Astrocyte (in vitro differentiated cells and primary cell): ENCODE results near the gene CHCHD3. TPM values are rescaled to one million over a fixed set of nuclear protein-coding genes. Genes with fewer than 3 reads are reported as not detected.
"Not testable (repeated sequence)": the region's sequence is repeated elsewhere in the genome, so short reads cannot be mapped to it uniquely, and the experiment has no call there.

Experiments
- DNase-seq: peaks from one replicate; pipeline ENCODE4 v3.0.0-alpha.2; 2010; ENCODE audit warnings: low read depth
- FAIRE-seq: peaks from 2 replicates; lab custom pipeline; 2011; peaks lifted over from hg19 to GRCh38; lab: Jason Lieb, UNC
- H2AFZ ChIP-seq: 2 replicates; pipeline ENCODE4 v1.6.0; 2012; ENCODE audit warnings: low read depth, low read length, inconsistent platforms
- H3K27ac ChIP-seq: 2 replicates; pipeline ENCODE4 v1.5.1; 2011; ENCODE audit warnings: low read depth, low read length, inconsistent platforms
- H3K27me3 ChIP-seq: 2 replicates; pipeline ENCODE4 v1.6.0; 2011; ENCODE audit warnings: low read length, inconsistent platforms; ENCODE audit not compliant: insufficient read depth
- H3K36me3 ChIP-seq: 2 replicates; pipeline ENCODE4 v1.5.1; 2011; ENCODE audit warnings: low read length, inconsistent platforms; ENCODE audit not compliant: insufficient read depth
- H3K4me1 ChIP-seq: 2 replicates; pipeline ENCODE4 v1.5.1; 2011; ENCODE audit warnings: low read length, inconsistent platforms; ENCODE audit not compliant: insufficient read depth
- H3K4me2 ChIP-seq: 2 replicates; pipeline ENCODE4 v1.6.0; 2012; ENCODE audit warnings: low read length, inconsistent platforms
- H3K4me3 ChIP-seq: 2 replicates; pipeline ENCODE4 v1.5.1; 2011; ENCODE audit warnings: low read depth, mild to moderate bottlenecking, low read length, inconsistent platforms; ENCODE audit not compliant: insufficient read depth
- H3K79me2 ChIP-seq: 2 replicates; pipeline ENCODE4 v1.6.0; 2012; ENCODE audit warnings: mild to moderate bottlenecking, low read length, inconsistent platforms; ENCODE audit not compliant: insufficient read depth
- H3K9ac ChIP-seq: 2 replicates; pipeline ENCODE4 v1.6.0; 2012; ENCODE audit warnings: mild to moderate bottlenecking, low read length, inconsistent platforms
- H3K9me3 ChIP-seq: 2 replicates; pipeline ENCODE4 v1.5.1; 2012; ENCODE audit warnings: low read depth, mild to moderate bottlenecking, low read length, inconsistent platforms; ENCODE audit not compliant: insufficient read depth
- H4K20me1 ChIP-seq: 2 replicates; pipeline ENCODE4 v1.6.0; 2012; ENCODE audit warnings: low read length, inconsistent platforms; ENCODE audit not compliant: insufficient read depth
- H3K27ac Mint-ChIP-seq: one replicate; pipeline ENCODE4 v1.8.0; 2021; ENCODE audit warnings: mild to moderate bottlenecking, mixed read lengths; ENCODE audit not compliant: unreplicated experiment
- H3K27me3 Mint-ChIP-seq: one replicate; pipeline ENCODE4 v1.8.0; 2021; ENCODE audit warnings: low read depth, mixed read lengths; ENCODE audit not compliant: unreplicated experiment
- H3K36me3 Mint-ChIP-seq: one replicate; pipeline ENCODE4 v1.8.0; 2021; ENCODE audit warnings: low read depth, mixed read lengths; ENCODE audit not compliant: unreplicated experiment
- H3K4me1 Mint-ChIP-seq: one replicate; pipeline ENCODE4 v1.8.0; 2021; ENCODE audit warnings: low read depth, mixed read lengths; ENCODE audit not compliant: unreplicated experiment
- H3K4me3 Mint-ChIP-seq: one replicate; pipeline ENCODE4 v1.8.0; 2021; ENCODE audit warnings: mild to moderate bottlenecking, moderate library complexity, mixed read lengths; ENCODE audit not compliant: unreplicated experiment
- H3K9me3 Mint-ChIP-seq: one replicate; pipeline ENCODE4 v1.8.0; 2021; ENCODE audit warnings: mild to moderate bottlenecking, mixed read lengths; ENCODE audit not compliant: unreplicated experiment
- CTCF ChIP-seq: IDR thresholded peaks from 2 replicates; pipeline ENCODE4 v1.5.1; 2011; ENCODE audit warnings: low read depth, mild to moderate bottlenecking, inconsistent platforms, low read length, moderate library complexity; ENCODE audit not compliant: insufficient read depth
- EZH2 ChIP-seq: IDR thresholded peaks from 2 replicates; pipeline ENCODE4 v1.6.1; 2012; ENCODE audit warnings: mild to moderate bottlenecking, low read length, inconsistent platforms; ENCODE audit not compliant: insufficient read depth
- total RNA-seq: library from RNA; stranded (reverse); gene quantifications from 2 replicates; pipeline ENCODE4 v1.2.1, GENCODE V29; 2021

CHCHD3 gene
- total RNA-seq, 1 donor from 2014 or later = 63.1 TPM

GRCh38 chr7:132901241-132901640, 180.6 kb downstream of the CHCHD3 start:
- Mint-ChIP-seq H3K4me1 (peaks cover 2% of the 10 kb centered on the region), H3K27me3 (no peaks in the 10 kb centered on the region), H3K9me3 (no peaks in the 10 kb centered on the region), H3K36me3 (peaks cover 20% of the 10 kb centered on the region), H3K27ac (no peak overlapping the region), H3K4me3 (no peak overlapping the region)
- Histone ChIP-seq H3K79me2 (no peaks in the 10 kb centered on the region), H3K9me3 (no peaks in the 10 kb centered on the region), H4K20me1 (peaks cover 3% of the 10 kb centered on the region), H3K4me2 (no peak overlapping the region), H3K4me1 (no peaks in the 10 kb centered on the region), H3K36me3 (no peaks in the 10 kb centered on the region), H3K9ac (no peak overlapping the region), H3K27me3 (no peaks in the 10 kb centered on the region), H3K27ac (no peak overlapping the region), H2AFZ (no peak overlapping the region), H3K4me3 (no peak overlapping the region)
- no peak for FAIRE-seq
- no peak for TF ChIP-seq EZH2
- no peak for TF ChIP-seq CTCF
- no peak for DNase-seq

GRCh38 chr7:132899833-132900232, 182.1 kb downstream of the CHCHD3 start:
- H3K27me3 Mint-ChIP-seq = no peaks in the 10 kb centered on the region
- TF ChIP-seq EZH2 (no peak), CTCF (no peak)
- no peak overlapping the region for H3K27ac Mint-ChIP-seq

GRCh38 chr7:132898641-132899175, 183.2 kb downstream of the CHCHD3 start:
- not testable (repeated sequence) for H3K4me3 Mint-ChIP-seq, H3K4me1 Mint-ChIP-seq, H3K9me3 Mint-ChIP-seq, H3K27ac ChIP-seq, H4K20me1 ChIP-seq, H3K4me3 ChIP-seq, FAIRE-seq, H3K27me3 ChIP-seq, H3K9me3 ChIP-seq, H3K27ac Mint-ChIP-seq, H3K79me2 ChIP-seq, H3K36me3 ChIP-seq, H2AFZ ChIP-seq, H3K4me2 ChIP-seq, H3K4me1 ChIP-seq, H3K27me3 Mint-ChIP-seq, DNase-seq, H3K9ac ChIP-seq
- H3K36me3 Mint-ChIP-seq = peaks cover 15% of the 10 kb centered on the region

More at GRCh38 chr7:132899833-132900232, 182.1 kb downstream of the CHCHD3 start:
- H3K27me3 ChIP-seq = no peaks in the 10 kb centered on the region
- no peaks in the 10 kb centered on the region for H3K9me3 Mint-ChIP-seq
- no peaks in the 10 kb centered on the region for H3K79me2 ChIP-seq
- no peak overlapping the region for H3K4me3 ChIP-seq
- no peak overlapping the region for H3K4me3 Mint-ChIP-seq
- peaks cover 3% of the 10 kb centered on the region for H4K20me1 ChIP-seq
- no peak for DNase-seq
- H3K36me3 ChIP-seq = no peaks in the 10 kb centered on the region
- H3K9ac ChIP-seq = no peak overlapping the region
- H3K9me3 ChIP-seq = no peaks in the 10 kb centered on the region
- H3K36me3 Mint-ChIP-seq = peaks cover 20% of the 10 kb centered on the region
- no peaks in the 10 kb centered on the region for H3K4me1 ChIP-seq
- no peak overlapping the region for H3K4me2 ChIP-seq
- FAIRE-seq = no peak
- peaks cover 2% of the 10 kb centered on the region for H3K4me1 Mint-ChIP-seq
- no peak overlapping the region for H3K27ac ChIP-seq
- no peak overlapping the region for H2AFZ ChIP-seq
